HG03520 (cell line): Measurements from ENCODE around the gene SENP6.

ENCODE experiments used
- ATAC-seq: cut with Tn5 transposase; IDR thresholded peaks from one replicate; pipeline ENCODE4 v1.9.1; 2021; ENCODE audit warnings: mild to moderate bottlenecking, moderate library complexity; ENCODE audit not compliant: unreplicated experiment

Gene SENP6

DNA sequence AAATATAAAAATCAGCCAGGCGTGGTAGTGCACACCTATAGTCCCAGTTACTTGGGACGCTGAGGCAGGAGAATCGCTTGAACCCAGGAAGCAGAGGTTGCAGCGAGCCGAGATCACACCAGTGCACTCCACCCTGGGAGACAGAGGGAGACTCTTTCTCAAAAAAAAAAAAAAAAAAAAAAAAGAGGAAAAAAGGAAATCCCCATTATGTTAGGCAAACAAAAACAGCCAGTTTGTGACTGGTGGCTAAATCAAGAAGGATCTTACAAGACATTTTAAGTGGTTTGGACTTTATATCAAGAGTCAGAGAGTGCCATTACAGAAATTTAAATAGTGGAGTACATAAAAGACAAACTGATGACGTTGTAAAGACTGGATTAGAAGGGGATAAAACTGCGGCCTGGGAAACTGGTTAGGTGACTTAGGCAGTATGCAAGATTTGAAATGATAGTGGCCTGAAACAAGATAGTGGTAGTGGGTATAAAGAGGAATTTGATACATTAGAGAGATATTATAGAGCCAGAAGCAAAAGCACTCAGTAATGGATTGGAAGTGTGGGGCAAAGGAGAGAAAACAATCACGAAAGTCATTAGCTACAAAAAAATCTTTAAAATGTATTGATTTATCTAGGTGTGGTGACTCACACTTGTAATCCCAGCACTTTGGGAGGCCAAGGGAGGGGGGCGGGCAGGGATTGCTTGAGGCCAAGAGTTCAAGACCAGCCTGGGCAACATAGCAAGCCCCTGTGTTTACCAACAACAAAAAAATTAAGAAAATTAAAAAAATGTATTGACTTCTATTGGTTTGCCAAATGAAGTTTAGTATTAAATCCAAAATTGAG is 145.7 kb downstream of the SENP6 start:
- no peak for ATAC-seq

DNA sequence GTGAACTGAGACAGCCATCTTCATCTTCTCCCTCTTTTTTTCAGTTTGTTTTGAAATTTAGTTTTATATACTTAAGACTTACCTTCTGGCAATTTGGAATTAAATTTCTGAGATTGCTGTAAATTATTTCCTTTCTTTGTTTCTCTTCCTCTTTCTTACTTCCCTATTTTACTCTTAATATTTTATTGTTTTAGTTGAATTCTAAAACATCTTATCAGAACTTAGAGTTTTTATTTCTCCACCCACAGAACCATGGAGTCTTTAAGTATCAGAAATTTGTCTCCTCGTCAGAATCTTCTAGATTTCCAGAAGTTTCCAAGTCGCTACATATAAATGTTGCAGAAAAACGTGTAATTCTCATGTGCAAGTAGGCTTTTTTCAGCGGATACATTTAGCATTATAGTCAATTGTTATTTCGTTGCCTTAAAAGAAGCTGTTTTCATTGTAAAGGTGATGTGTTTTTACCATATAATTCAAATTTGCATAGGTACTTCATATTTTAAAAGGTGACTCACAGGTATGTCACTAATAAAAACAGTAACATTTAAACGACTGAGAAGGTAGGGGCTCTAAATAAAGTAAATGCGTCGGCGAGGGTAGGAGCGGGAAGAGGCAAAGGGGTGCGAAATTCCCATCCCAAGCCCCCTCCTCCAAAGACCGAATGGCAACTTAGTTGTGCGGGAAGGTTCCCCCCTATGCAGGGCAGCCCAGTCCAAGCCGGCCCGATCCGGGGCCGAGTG is 146.5 kb downstream of the SENP6 start:
- no peak for ATAC-seq

DNA sequence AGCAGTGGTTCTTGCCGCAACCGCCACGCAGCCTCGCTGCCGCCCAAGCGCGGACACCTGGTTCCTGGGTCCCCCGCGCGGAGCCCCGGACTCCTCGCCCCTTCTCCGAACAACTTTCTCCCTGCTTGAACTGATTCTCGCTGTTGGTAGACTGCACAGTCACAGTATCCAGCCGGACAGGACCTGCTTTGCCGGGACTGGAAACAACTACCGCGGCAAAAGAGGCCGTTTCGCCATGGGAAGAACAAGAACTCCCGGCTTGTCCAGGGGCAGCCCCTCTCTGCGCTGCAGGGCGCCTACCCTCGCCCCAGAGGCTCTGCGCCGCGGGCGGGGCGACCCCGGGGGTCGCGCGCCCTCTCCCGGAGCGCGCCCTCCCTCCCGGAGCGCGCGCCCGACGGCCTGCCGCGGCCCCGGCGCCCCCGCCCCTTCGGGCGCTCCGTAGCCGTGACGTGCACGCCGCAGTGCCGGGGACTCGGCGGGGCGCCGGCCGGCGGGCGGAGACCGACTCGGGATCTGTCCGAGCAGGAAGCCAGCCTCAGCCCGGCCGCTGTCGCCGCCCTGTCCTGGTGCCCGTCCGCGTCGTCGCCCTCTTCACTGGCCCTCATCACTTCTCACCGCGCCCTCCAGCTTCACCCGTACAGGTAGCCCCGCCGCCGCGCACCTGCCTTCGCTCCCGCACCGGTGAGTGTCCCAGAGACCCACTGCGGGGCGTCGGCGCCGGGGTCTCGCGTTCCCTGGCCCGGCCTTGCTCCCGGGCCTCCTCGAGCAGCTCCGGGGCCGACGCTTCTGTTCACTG is 147.3 kb downstream of the SENP6 start, which contains the start of gene MYO6:
Gene MYO6, plus strand, starts transcription at position 497 of the 796 bp plus-strand sequence. CDS start 68,309 bp downstream, outside the sequence.
- ATAC-seq, result peak; percentile 65

DNA sequence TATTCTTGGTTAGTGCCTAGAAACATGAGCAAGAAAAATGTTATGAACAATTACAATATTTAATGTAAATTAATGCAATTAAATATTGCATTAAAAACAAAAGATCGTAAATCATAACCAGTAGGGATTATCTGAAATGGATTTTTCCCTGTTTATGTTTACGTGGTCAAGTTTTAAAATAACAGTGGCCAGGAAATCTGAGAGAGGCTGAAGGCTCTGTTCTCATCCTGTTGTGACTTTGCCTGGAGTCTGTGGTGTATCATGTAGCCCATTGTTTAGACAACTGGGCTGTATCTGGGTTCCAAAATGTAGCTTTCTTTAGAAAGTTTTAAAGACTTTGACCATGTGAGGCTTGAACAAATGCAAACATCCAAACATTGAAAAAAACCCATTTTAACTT is 149.8 kb downstream of the SENP6 start:
- ATAC-seq, result no peak

DNA sequence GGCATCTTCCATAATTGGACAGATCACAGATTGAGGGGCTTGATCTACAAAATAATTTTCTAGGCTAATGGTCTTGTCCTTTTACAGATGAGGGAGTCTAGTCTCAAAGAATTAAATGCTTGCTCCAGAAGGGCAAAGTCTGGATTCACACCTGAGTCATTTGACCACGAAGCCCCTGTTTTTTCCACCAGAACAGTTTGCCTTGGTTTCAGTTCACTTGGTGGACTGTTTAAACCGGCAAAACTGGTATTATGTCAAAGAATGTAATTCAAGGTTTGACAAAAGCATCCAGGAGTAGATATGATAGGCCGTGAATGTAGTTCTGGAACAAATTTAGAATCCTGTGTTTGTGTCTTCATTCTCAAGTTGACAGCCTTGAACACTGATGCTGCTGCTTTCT is 150.7 kb downstream of the SENP6 start:
- ATAC-seq, result no peak

DNA sequence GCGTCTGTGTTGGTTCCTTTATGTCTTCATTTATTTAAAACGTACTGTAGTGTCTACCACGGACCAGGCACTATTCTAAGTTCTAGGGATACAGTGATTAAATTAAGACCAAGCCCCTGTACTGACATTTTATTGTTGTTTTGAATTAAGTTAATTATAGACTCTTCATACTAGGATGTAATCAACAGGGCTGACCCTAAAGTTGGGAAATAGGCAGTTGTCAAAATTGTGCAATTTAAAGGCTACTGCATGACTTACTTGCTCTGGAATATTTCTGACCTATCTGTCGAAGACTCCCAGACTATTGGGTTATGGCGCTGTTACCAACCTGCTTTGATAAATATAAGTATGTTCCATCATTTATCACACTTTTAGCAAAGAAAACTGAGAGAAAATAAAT is 154.0 kb downstream of the SENP6 start:
- ATAC-seq, result no peak

DNA sequence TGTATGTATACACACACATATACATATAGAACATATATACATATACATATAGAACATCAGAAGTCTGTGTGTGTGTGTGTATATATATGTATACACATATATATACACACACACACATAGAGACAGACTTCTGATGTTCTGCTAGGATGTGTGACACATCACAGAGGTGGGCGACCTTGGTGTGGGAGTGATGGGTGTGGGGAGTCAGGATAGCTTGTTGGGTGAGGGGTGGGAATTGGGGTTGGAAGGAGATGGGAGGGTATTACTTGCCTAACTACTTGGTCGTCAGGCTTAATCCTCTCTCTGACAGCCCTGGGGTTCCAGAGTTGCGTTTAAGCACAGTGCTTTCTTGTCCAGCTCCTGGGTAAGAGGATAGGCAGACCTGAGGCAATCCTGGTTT is 155.6 kb downstream of the SENP6 start:
- no peak for ATAC-seq

DNA sequence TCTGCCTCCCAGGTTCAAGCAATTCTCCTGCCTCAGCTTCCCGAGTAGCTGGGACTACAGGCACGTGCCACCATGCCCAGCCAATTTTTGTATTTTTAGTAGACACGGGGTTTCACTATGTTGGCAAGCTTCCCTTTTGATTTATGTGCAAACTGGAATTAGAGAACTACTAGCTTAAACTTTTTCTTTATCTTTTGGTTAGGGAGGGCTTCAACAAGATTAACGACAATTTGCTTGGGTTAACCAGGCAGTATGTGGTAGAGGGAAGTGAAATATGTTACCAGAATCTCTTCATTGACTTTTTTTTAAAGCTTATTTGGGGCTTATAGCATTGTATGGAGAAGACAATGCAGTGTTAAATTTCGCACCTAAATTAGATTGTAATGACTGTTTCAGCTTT is 156.4 kb downstream of the SENP6 start:
- ATAC-seq, result no peak

DNA sequence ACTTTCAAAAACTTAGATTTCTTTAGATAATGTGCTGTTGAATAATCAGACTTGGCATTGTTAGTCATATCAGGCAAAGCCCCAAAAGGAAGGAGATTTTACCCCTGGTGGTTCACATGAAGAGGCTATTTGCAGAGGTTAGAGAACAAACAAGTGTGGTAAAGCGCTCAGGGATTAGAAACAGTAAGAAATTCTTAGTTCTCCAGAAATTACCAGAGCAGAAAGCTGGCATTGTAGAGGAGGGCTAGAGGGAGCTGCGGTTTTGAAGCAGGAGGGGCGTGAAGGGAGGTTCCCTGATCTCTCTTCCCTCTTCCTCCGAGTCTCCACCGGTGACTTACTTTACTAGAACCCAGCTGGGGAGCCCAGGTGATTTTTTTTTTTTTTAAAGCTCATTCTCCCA is 157.5 kb downstream of the SENP6 start:
- ATAC-seq, result no peak

DNA sequence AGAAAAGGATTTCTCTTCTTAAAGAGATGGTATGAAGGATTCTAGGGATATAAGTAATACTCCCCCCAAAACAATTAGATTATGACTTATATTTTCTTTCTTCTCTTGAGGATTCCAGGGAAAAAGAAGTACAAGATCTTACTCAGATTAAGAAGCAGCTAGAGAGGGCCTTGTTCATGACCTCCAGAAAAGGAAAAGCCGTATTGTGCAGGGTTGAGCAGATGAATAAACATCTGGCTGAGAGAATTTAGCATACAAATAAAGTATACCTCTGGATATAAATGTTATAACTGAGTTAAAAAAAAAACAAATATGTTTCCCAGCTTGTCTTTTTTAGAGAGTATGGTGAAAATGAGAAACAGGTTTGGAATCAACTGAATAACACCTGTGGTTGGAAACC is 158.6 kb downstream of the SENP6 start:
- ATAC-seq, result no peak

DNA sequence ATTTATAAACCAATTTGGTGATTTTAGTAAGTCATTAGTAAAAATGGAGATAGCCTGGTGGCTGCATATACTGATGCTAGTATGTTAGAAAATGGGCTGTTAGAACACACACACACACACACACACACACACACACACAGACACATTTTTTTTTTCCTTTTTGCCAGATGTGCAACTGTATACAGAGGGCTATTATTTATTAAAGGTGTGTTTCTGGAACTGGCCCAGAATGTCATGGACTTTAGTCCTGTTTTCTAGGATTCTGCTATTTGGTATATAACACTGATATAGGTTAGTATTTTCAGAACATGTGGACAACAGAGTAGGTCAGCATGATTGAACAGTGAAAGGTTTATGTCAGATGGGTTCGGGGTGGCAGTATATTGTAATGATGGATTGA is 159.8 kb downstream of the SENP6 start:
- ATAC-seq, result no peak

DNA sequence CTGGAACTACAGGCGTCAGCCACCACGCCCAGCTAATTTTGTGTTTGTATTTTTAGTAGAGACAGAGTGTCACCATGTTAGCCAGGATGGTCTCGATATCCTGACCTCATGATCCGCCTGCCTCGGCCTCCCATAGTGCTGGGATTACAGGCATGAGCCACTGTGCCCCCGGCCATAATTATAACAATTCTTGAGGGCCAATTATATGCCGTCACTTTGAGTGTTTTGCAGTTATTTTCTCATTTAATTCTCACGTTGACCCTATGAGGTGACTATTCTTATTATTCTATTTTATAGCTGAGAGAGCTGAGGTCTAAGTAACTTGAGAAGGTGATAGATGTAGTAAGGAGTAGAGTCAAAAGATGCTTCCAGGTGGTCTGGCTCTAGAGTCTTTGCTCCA is 160.4 kb downstream of the SENP6 start:
- no peak for ATAC-seq

DNA sequence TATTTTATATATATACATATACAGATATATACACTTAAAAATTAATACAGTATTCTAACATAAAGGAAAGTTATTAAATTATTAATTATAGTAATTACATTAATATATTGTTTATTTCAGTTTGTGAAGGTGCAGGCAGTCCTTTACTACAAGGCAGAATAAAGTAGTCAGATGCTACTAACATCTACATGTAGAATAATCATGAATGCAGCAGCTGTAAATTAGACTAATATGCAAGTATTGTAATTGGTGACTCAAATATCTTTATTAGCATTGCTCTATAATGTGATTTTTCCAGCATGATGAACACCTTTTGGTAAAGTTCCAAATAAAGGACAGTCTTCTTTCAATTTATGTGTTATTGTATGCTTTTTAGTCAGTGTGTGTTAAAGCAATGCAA is 164.7 kb downstream of the SENP6 start:
- no peak for ATAC-seq
